ENCODE measurements around the gene AKAP9.
"Not testable (repeated sequence)": the region's sequence is repeated elsewhere in the genome, so short reads cannot be mapped to it uniquely, and the experiment has no call there.

The AKAP9 gene

DNA sequence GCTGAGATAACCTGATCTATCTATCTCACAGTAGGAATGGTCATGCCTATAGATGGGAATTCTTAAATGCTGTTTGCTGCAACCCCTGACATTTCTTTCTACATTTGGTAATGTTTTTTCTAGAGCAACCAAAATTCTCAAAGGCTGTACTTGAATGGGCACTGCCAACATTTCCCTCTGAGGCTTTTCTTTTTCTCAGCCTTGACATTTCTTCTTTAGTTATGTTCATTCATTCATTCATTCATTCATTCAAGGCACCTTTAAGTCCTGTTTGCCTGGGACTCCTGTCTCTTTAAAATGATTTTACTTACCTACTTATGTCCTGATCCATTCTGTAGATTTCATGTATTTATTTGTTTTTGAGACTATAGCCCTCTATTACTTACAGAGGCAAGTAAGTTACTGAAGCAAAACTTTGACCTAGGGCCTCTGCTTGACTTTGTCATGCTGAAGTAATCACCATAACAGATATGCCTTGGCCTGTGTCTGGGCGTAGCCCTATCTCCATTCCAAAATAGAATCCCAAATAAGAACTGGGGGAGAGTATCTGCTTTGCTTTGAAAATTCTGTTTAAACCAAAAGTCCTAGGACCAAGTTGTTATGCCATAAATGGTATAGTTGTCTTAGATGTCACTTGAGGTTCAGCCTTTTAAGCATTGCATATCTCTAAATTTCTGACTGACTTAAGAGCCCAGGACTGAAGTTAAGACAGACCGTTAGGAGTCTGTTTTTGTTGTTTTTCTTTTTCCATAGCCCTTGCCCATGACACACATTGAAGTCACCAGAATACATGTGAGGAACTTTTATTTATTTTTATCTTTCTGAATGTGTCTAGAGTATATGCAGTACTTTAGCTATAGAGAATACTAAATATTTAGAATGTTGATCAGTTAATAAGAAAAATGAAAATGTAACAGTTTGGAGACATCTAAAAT lies 59.2 kb downstream of the AKAP9 start:
- no peak overlapping the region for H3K27ac ChIP-seq (ENCODE audit: insufficient read depth, low read depth, low read length, poor library complexity, severe bottlenecking)
- peaks cover 20% of the 10 kb centered on the region for H3K36me3 ChIP-seq (ENCODE audit: control insufficient read depth, insufficient read depth, low read length)
- H3K9me3 ChIP-seq (ENCODE audit: control insufficient read depth, low read length), result no peaks in the 10 kb centered on the region
- no peaks in the 10 kb centered on the region for H3K27me3 ChIP-seq (ENCODE audit: control insufficient read depth, insufficient read depth, low read length, poor library complexity, severe bottlenecking)
- no peaks in the 10 kb centered on the region for H3K4me1 ChIP-seq (ENCODE audit: control insufficient read depth, insufficient read depth, low read length)
- no peak overlapping the region for H3K4me3 ChIP-seq (ENCODE audit: insufficient read depth, low read depth, low read length)
- 93 to 100% methylated on average over 1 to 2 of the region's 2 CpGs for WGBS, 2 experiments

GRCh38 chr7:92002720-92003119 lies 62.1 kb downstream of the AKAP9 start:
- Histone ChIP-seq H3K27me3 (ENCODE audit: control insufficient read depth, insufficient read depth, low read length, poor library complexity, severe bottlenecking) (no peaks in the 10 kb centered on the region), H3K9me3 (ENCODE audit: control insufficient read depth, low read length) (no peaks in the 10 kb centered on the region), H3K27ac (ENCODE audit: insufficient read depth, low read depth, low read length, poor library complexity, severe bottlenecking) (no peak overlapping the region), H3K4me3 (ENCODE audit: insufficient read depth, low read depth, low read length) (no peak overlapping the region), H3K4me1 (ENCODE audit: control insufficient read depth, insufficient read depth, low read length) (no peaks in the 10 kb centered on the region), H3K36me3 (ENCODE audit: control insufficient read depth, insufficient read depth, low read length) (peaks cover 11% of the 10 kb centered on the region)
- WGBS, 2 experiments, result 93 to 97% methylated on average over 1 of the region's 1 CpG

DNA sequence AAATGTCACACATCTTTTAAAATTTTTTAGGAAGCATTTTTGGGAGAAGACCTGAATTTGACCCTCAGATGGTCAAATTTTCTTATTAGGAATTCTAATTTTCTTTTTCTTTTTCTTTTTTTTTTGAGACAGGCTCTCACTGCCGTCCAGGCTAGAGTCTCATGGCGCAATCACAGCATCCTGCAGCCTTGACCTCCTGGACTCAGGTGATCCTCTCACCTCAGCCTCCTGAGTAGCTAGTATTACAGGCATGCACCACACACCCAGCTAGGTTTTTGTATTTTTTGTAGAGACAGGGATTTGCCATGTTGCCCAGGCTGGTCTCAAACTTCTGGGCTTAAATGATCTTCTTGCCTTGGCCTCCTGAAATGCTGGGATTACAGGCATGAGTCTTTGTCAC lies 65.4 kb downstream of the AKAP9 start:
- H3K4me3 ChIP-seq (ENCODE audit: insufficient read depth, low read depth, low read length), result no peak overlapping the region
- 92 to 95% methylated on average over 2 of the region's 2 CpGs for WGBS, 2 experiments
- peaks cover 13% of the 10 kb centered on the region for H3K36me3 ChIP-seq (ENCODE audit: control insufficient read depth, insufficient read depth, low read length)
- no peaks in the 10 kb centered on the region for H3K9me3 ChIP-seq (ENCODE audit: control insufficient read depth, low read length)
- H3K27me3 ChIP-seq (ENCODE audit: control insufficient read depth, insufficient read depth, low read length, poor library complexity, severe bottlenecking), result no peaks in the 10 kb centered on the region
- no peak overlapping the region for H3K27ac ChIP-seq (ENCODE audit: insufficient read depth, low read depth, low read length, poor library complexity, severe bottlenecking)
- no peaks in the 10 kb centered on the region for H3K4me1 ChIP-seq (ENCODE audit: control insufficient read depth, insufficient read depth, low read length)

GRCh38 chr7:92010215-92010614 lies 69.6 kb downstream of the AKAP9 start:
- Histone ChIP-seq H3K27me3 (ENCODE audit: control insufficient read depth, insufficient read depth, low read length, poor library complexity, severe bottlenecking) (no peaks in the 10 kb centered on the region), H3K36me3 (ENCODE audit: control insufficient read depth, insufficient read depth, low read length) (peaks cover 11% of the 10 kb centered on the region), H3K27ac (ENCODE audit: insufficient read depth, low read depth, low read length, poor library complexity, severe bottlenecking) (no peak overlapping the region), H3K4me3 (ENCODE audit: insufficient read depth, low read depth, low read length) (no peak overlapping the region), H3K9me3 (ENCODE audit: control insufficient read depth, low read length) (no peaks in the 10 kb centered on the region), H3K4me1 (ENCODE audit: control insufficient read depth, insufficient read depth, low read length) (no peaks in the 10 kb centered on the region)
- WGBS, 2 experiments, result 89 to 90% methylated on average over 5 of the region's 5 CpGs

GRCh38 chr7:92013611-92014010 lies 72.9 kb downstream of the AKAP9 start:
- Histone ChIP-seq H3K27me3 (ENCODE audit: control insufficient read depth, insufficient read depth, low read length, poor library complexity, severe bottlenecking) (no peaks in the 10 kb centered on the region), H3K36me3 (ENCODE audit: control insufficient read depth, insufficient read depth, low read length) (peaks cover 11% of the 10 kb centered on the region), H3K4me1 (ENCODE audit: control insufficient read depth, insufficient read depth, low read length) (no peaks in the 10 kb centered on the region), H3K27ac (ENCODE audit: insufficient read depth, low read depth, low read length, poor library complexity, severe bottlenecking) (no peak overlapping the region), H3K4me3 (ENCODE audit: insufficient read depth, low read depth, low read length) (no peak overlapping the region), H3K9me3 (ENCODE audit: control insufficient read depth, low read length) (no peaks in the 10 kb centered on the region)

GRCh38 chr7:92020636-92021035 lies 80.0 kb downstream of the AKAP9 start:
- Histone ChIP-seq H3K9me3 (ENCODE audit: control insufficient read depth, low read length) (peaks cover under 1% of the 10 kb centered on the region), H3K27ac (ENCODE audit: insufficient read depth, low read depth, low read length, poor library complexity, severe bottlenecking) (no peak overlapping the region), H3K36me3 (ENCODE audit: control insufficient read depth, insufficient read depth, low read length) (peaks cover 24% of the 10 kb centered on the region), H3K4me3 (ENCODE audit: insufficient read depth, low read depth, low read length) (no peak overlapping the region), H3K27me3 (ENCODE audit: control insufficient read depth, insufficient read depth, low read length, poor library complexity, severe bottlenecking) (no peaks in the 10 kb centered on the region), H3K4me1 (ENCODE audit: control insufficient read depth, insufficient read depth, low read length) (no peaks in the 10 kb centered on the region)

GRCh38 chr7:92025260-92025659 lies 84.6 kb downstream of the AKAP9 start:
- Histone ChIP-seq H3K9me3 (ENCODE audit: control insufficient read depth, low read length) (peaks cover 3% of the 10 kb centered on the region), H3K27me3 (ENCODE audit: control insufficient read depth, insufficient read depth, low read length, poor library complexity, severe bottlenecking) (no peaks in the 10 kb centered on the region), H3K4me1 (ENCODE audit: control insufficient read depth, insufficient read depth, low read length) (no peaks in the 10 kb centered on the region), H3K36me3 (ENCODE audit: control insufficient read depth, insufficient read depth, low read length) (peaks cover 45% of the 10 kb centered on the region), H3K27ac (ENCODE audit: insufficient read depth, low read depth, low read length, poor library complexity, severe bottlenecking) (no peak overlapping the region), H3K4me3 (ENCODE audit: insufficient read depth, low read depth, low read length) (no peak overlapping the region)
- 100% methylated on average over 1 to 2 of the region's 3 CpGs for WGBS, 2 experiments

GRCh38 chr7:92026635-92027034 lies 86.0 kb downstream of the AKAP9 start:
- H3K36me3 ChIP-seq (ENCODE audit: control insufficient read depth, insufficient read depth, low read length), result peaks cover 49% of the 10 kb centered on the region
- H3K27me3 ChIP-seq (ENCODE audit: control insufficient read depth, insufficient read depth, low read length, poor library complexity, severe bottlenecking), result not testable (repeated sequence)

DNA sequence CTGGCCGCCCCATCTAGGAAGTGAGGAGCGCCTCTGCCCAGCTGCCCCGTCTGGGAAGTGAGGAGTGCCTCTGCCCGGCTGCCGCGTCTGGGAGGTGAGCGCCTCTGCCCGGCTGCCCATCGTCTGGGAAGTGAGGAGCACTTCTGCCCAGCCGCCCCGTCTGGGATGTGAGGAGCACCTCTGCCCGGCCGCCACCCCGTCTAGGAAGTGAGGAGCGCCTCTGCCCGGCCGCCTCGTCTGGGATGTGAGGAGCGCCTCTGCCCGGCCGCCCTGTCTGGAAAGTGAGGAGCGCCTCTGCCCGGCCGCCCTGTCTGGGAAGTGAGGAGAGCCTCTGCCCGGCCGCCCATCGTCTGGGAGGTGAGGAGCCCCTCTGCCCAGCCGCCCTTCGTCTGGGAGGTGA lies 86.5 kb downstream of the AKAP9 start:
- not testable (repeated sequence) for H3K4me1 ChIP-seq (ENCODE audit: control insufficient read depth, insufficient read depth, low read length); H3K27me3 ChIP-seq (ENCODE audit: control insufficient read depth, insufficient read depth, low read length, poor library complexity, severe bottlenecking); H3K27ac ChIP-seq (ENCODE audit: insufficient read depth, low read depth, low read length, poor library complexity, severe bottlenecking); H3K9me3 ChIP-seq (ENCODE audit: control insufficient read depth, low read length); H3K4me3 ChIP-seq (ENCODE audit: insufficient read depth, low read depth, low read length)
- H3K36me3 ChIP-seq (ENCODE audit: control insufficient read depth, insufficient read depth, low read length), result peaks cover 46% of the 10 kb centered on the region
- WGBS, 2 experiments, result 96 to 97% methylated on average over 29 of the region's 29 CpGs

More at GRCh38 chr7:92026635-92027034, 86.0 kb downstream of the AKAP9 start:
- not testable (repeated sequence) for H3K9me3 ChIP-seq (ENCODE audit: control insufficient read depth, low read length); H3K4me3 ChIP-seq (ENCODE audit: insufficient read depth, low read depth, low read length); H3K27ac ChIP-seq (ENCODE audit: insufficient read depth, low read depth, low read length, poor library complexity, severe bottlenecking); H3K4me1 ChIP-seq (ENCODE audit: control insufficient read depth, insufficient read depth, low read length)
- 95 to 96% methylated on average over 24 of the region's 24 CpGs for WGBS, 2 experiments

- Histone ChIP-seq H3K4me1 (ENCODE audit: control insufficient read depth, insufficient read depth, low read length) (no peaks in the 10 kb centered on the region), H3K36me3 (ENCODE audit: control insufficient read depth, insufficient read depth, low read length) (peaks cover 39% of the 10 kb centered on the region), H3K4me3 (ENCODE audit: insufficient read depth, low read depth, low read length) (no peak overlapping the region), H3K27ac (ENCODE audit: insufficient read depth, low read depth, low read length, poor library complexity, severe bottlenecking) (no peak overlapping the region), H3K9me3 (ENCODE audit: control insufficient read depth, low read length) (peaks cover 3% of the 10 kb centered on the region), H3K27me3 (ENCODE audit: control insufficient read depth, insufficient read depth, low read length, poor library complexity, severe bottlenecking) (no peaks in the 10 kb centered on the region)
- WGBS, 2 experiments, result 88 to 100% methylated on average over 2 of the region's 2 CpGs
Observed at GRCh38 chr7:92028226-92028625, 87.6 kb downstream of the AKAP9 start.

Measured in ectodermal cell (in vitro differentiated cells).